Esophagus squamous epithelium (tissue), 4 donors: Measurements from ENCODE around the gene GRIK2.

Experiments
- POLR2A ChIP-seq, 4 donors: fragments of 450-650 bp; IDR thresholded peaks; one replicate each; pipeline ENCODE4 v1.6.1; 2017; ENCODE audit warnings: antibody characterized with exemption in 4 of 4, mild to moderate bottlenecking in 4 of 4, moderate library complexity in 3 of 4
- TF ChIP-seq, protein P1 (sequence below), 6 experiments: fragments of 450-650 bp in 4 of 6; fragments of 200-600 bp in 2 of 6; sonication (generic) in 2 of 6; IDR thresholded peaks; one replicate each; pipeline ENCODE4 v1.5.1; 2016 to 2019; ENCODE audit warnings: antibody characterized with exemption in 6 of 6, mild to moderate bottlenecking in 4 of 6, moderate library complexity in 4 of 6

DNA sequence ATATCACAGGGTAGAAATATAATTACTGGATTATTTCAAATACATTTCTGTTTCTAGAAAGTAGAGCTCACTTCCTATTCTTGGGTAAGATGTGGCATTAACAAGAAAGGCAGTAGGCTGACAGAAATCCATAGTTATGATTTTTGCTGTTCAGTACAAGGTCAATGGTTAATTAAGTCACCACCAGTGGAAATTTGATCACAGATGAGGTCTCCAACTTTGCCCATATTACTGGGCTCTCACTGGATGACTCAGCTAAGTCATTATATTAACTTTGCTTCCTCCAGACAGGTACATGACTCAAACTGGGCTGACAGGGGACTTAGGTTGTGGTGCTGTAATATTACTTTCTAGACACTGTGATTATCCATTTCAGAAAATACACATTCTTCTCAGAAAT is 212.4 kb downstream of the GRIK2 start:
- TF ChIP-seq, protein P1, sequence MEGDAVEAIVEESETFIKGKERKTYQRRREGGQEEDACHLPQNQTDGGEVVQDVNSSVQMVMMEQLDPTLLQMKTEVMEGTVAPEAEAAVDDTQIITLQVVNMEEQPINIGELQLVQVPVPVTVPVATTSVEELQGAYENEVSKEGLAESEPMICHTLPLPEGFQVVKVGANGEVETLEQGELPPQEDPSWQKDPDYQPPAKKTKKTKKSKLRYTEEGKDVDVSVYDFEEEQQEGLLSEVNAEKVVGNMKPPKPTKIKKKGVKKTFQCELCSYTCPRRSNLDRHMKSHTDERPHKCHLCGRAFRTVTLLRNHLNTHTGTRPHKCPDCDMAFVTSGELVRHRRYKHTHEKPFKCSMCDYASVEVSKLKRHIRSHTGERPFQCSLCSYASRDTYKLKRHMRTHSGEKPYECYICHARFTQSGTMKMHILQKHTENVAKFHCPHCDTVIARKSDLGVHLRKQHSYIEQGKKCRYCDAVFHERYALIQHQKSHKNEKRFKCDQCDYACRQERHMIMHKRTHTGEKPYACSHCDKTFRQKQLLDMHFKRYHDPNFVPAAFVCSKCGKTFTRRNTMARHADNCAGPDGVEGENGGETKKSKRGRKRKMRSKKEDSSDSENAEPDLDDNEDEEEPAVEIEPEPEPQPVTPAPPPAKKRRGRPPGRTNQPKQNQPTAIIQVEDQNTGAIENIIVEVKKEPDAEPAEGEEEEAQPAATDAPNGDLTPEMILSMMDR (IDR thresholded peaks at IDR 0.05), result no peak
- no peak for TF ChIP-seq POLR2A (IDR thresholded peaks at IDR 0.05)
